H1 (cell line): ENCODE measurements around the gene GULP1. TPM values are rescaled to one million over a fixed set of nuclear protein-coding genes. Genes with fewer than 3 reads are reported as not detected.

Experiments used
- CTCF ChIA-PET: fragments of 300-600 bp; sonication (Branson Sonifier 250); formaldehyde crosslinking; loops from one replicate; lab custom pipeline; 2021; ENCODE audit not compliant: partially characterized antibody; lab: Charles Lee
- POLR2A ChIA-PET: fragments of 300-600 bp; sonication (Branson Sonifier 250); formaldehyde crosslinking; loops from one replicate; lab custom pipeline; 2021; ENCODE audit warnings: inconsistent platforms; ENCODE audit not compliant: partially characterized antibody; lab: Charles Lee
- DNase-seq, 2 experiments: peaks; one replicate each; pipeline versions ENCODE4 v3.0.0 to v3.0.0-alpha.2; 2010 to 2022; ENCODE audit warnings: low spot score in 2 of 2, low read depth in 1 of 2, mixed read lengths in 1 of 2
- FAIRE-seq: peaks from 2 replicates; lab custom pipeline; 2011; peaks lifted over from hg19 to GRCh38; lab: Jason Lieb, UNC
- H2AFZ ChIP-seq: 2 replicates; pipeline ENCODE4 v1.8.1; 2012; ENCODE audit warnings: low read length, inconsistent platforms
- H2AK5ac ChIP-seq: 2 replicates; pipeline ENCODE4 v1.6.1; 2013; ENCODE audit warnings: low read depth, low read length
- H2BK120ac ChIP-seq: replicated peaks from 2 replicates; pipeline ENCODE3; 2013; ENCODE audit warnings: low read depth, low read length, inconsistent platforms
- H2BK12ac ChIP-seq: 2 replicates; pipeline ENCODE4 v1.6.1; 2013; ENCODE audit warnings: low read depth, low read length
- H2BK15ac ChIP-seq: 2 replicates; pipeline ENCODE4 v1.6.1; 2013; ENCODE audit warnings: low read length
- H2BK20ac ChIP-seq: 2 replicates; pipeline ENCODE4 v1.6.1; 2013; ENCODE audit warnings: low read length
- H2BK5ac ChIP-seq: 2 replicates; pipeline ENCODE4 v1.6.1; 2013; ENCODE audit warnings: low read depth, low read length
- H3K14ac ChIP-seq: 2 replicates; pipeline ENCODE4 v1.6.1; 2013; ENCODE audit warnings: inconsistent platforms; ENCODE audit not compliant: insufficient read length
- H3K18ac ChIP-seq: 2 replicates; pipeline ENCODE4 v1.6.1; 2013; ENCODE audit warnings: low read length; ENCODE audit errors: extremely low read depth
- H3K23ac ChIP-seq: 2 replicates; pipeline ENCODE4 v1.6.1; 2013; ENCODE audit warnings: inconsistent platforms; ENCODE audit not compliant: insufficient read length
- H3K23me2 ChIP-seq: 2 replicates; pipeline ENCODE4 v1.6.1; 2013; ENCODE audit warnings: low read depth, low read length
- H3K27ac ChIP-seq: 2 replicates; pipeline ENCODE4 v1.6.1; 2011; ENCODE audit warnings: low read depth, low read length, inconsistent platforms
- H3K27me3 ChIP-seq, 4 experiments: replicated peaks in 1 of 4; 1 replicate in 1 of 4; 2 replicates in 3 of 4; pipeline versions ENCODE4 v1.6.1 to v1.8.1; 2011 to 2013; ENCODE audit warnings: low read length in 3 of 4, mild to moderate bottlenecking in 3 of 4, inconsistent platforms in 2 of 4, mixed read lengths in 2 of 4, moderate library complexity in 1 of 4; ENCODE audit not compliant: control insufficient read depth in 3 of 4, insufficient read depth in 3 of 4; ENCODE audit errors: extremely low read depth in 1 of 4
- H3K36me3 ChIP-seq, 4 experiments: 2 replicates each; pipeline versions ENCODE4 v1.6.1 to v1.8.1; 2011 to 2013; ENCODE audit warnings: mild to moderate bottlenecking in 4 of 4, low read length in 3 of 4, moderate library complexity in 2 of 4, control low read depth in 1 of 4, inconsistent platforms in 1 of 4; ENCODE audit not compliant: insufficient read depth in 4 of 4, control insufficient read depth in 2 of 4
- H3K4ac ChIP-seq: replicated peaks from 2 replicates; pipeline ENCODE3; 2013; ENCODE audit warnings: low read length, low read depth, mixed read lengths, inconsistent platforms; ENCODE audit not compliant: insufficient read length
- H3K4me1 ChIP-seq, 4 experiments: replicated peaks in 1 of 4; 1 replicate in 1 of 4; 2 replicates in 3 of 4; pipeline versions ENCODE4 v1.6.1 to v1.8.1; 2011 to 2013; ENCODE audit warnings: low read length in 3 of 4, inconsistent platforms in 2 of 4, mixed read lengths in 1 of 4; ENCODE audit not compliant: insufficient read depth in 4 of 4, control insufficient read depth in 3 of 4
- H3K4me2 ChIP-seq, 2 experiments: 2 replicates each; pipeline versions ENCODE4 v1.6.1 to v1.8.1; 2011 to 2013; ENCODE audit warnings: low read depth in 2 of 2, low read length in 2 of 2, control low read depth in 1 of 2, inconsistent platforms in 1 of 2, mild to moderate bottlenecking in 1 of 2; ENCODE audit not compliant: insufficient read depth in 1 of 2
- H3K4me3 ChIP-seq, 4 experiments: fragments of 200-600, 300-600 bp in 1 of 4; sonication (generic), shearing (Covaris generic), sonication (Bioruptor Twin) in 1 of 4; 2 replicates each; pipeline versions ENCODE4 v1.5.1 to v1.8.1; 2011 to 2016; ENCODE audit warnings: low read length in 4 of 4, low read depth in 3 of 4, control low read depth in 2 of 4, inconsistent platforms in 2 of 4, mild to moderate bottlenecking in 2 of 4, mixed read lengths in 1 of 4, moderate library complexity in 1 of 4; ENCODE audit not compliant: insufficient read depth in 2 of 4; ENCODE audit errors: extremely low read depth in 1 of 4
- H3K56ac ChIP-seq: replicated peaks from 2 replicates; pipeline ENCODE3; 2013; ENCODE audit warnings: low read depth, mild to moderate bottlenecking, mixed read lengths, low read length, inconsistent platforms; ENCODE audit not compliant: insufficient read length
- H3K79me1 ChIP-seq: 2 replicates; pipeline ENCODE4 v1.6.1; 2013; ENCODE audit warnings: low read depth, low read length, control low read depth
- H3K79me2 ChIP-seq, 2 experiments: 2 replicates each; pipeline versions ENCODE4 v1.6.1 to v1.8.1; 2012 to 2013; ENCODE audit warnings: low read length in 2 of 2, mild to moderate bottlenecking in 2 of 2, inconsistent platforms in 1 of 2; ENCODE audit not compliant: insufficient read depth in 2 of 2, control insufficient read depth in 1 of 2
- H3K9ac ChIP-seq, 4 experiments: replicated peaks in 1 of 4; 1 replicate in 1 of 4; 2 replicates in 3 of 4; pipeline versions ENCODE4 v1.6.1 to v1.8.1; 2011 to 2013; ENCODE audit warnings: low read depth in 3 of 4, low read length in 3 of 4, control low read depth in 2 of 4, mild to moderate bottlenecking in 2 of 4, moderate library complexity in 2 of 4, inconsistent platforms in 1 of 4; ENCODE audit errors: extremely low read depth in 1 of 4
- H3K9me3 ChIP-seq, 2 experiments: 2 replicates each; pipeline versions ENCODE4 v1.6.1 to v1.8.1; 2012 to 2013; ENCODE audit warnings: mild to moderate bottlenecking in 2 of 2, moderate library complexity in 2 of 2, control low read depth in 1 of 2, inconsistent platforms in 1 of 2, low read depth in 1 of 2, low read length in 1 of 2, mixed read lengths in 1 of 2; ENCODE audit not compliant: insufficient read depth in 2 of 2
- H4K20me1 ChIP-seq, 2 experiments: replicated peaks in 1 of 2; 2 replicates each; pipeline versions ENCODE3 to v1.8.1; 2011 to 2013; ENCODE audit warnings: inconsistent platforms in 2 of 2, low read length in 2 of 2, mild to moderate bottlenecking in 1 of 2; ENCODE audit not compliant: insufficient read depth in 2 of 2, control insufficient read depth in 1 of 2
- H4K5ac ChIP-seq: 2 replicates; pipeline ENCODE4 v1.6.1; 2013; ENCODE audit warnings: low read length, low read depth, mixed read lengths, inconsistent platforms; ENCODE audit not compliant: insufficient read length
- H4K8ac ChIP-seq: 2 replicates; pipeline ENCODE4 v1.8.0; 2013; ENCODE audit warnings: mild to moderate bottlenecking, moderate library complexity, low read length, inconsistent platforms; ENCODE audit not compliant: insufficient read depth; ENCODE audit errors: extremely low read depth
- H4K91ac ChIP-seq: replicated peaks from 2 replicates; pipeline ENCODE3; 2013; ENCODE audit warnings: low read length, mixed read lengths, inconsistent platforms; ENCODE audit not compliant: insufficient read length
- BCL11A ChIP-seq, 2 experiments: IDR thresholded peaks; one replicate each; pipeline ENCODE4 v1.6.1; 2011; ENCODE audit warnings: low read depth in 2 of 2, low read length in 2 of 2, mild to moderate bottlenecking in 2 of 2
- CBX5 ChIP-seq: fragments of 300-800, 300-1000 bp; sonication (generic); IDR thresholded peaks from 2 replicates; pipeline ENCODE4 v1.7.1; 2016; ENCODE audit warnings: antibody characterized with exemption, low read length, low read depth
- CBX8 ChIP-seq: fragments of 300-800, 300-1000 bp; sonication (generic); IDR thresholded peaks from 2 replicates; pipeline ENCODE4 v1.7.1; 2016; ENCODE audit warnings: low read depth, low read length, borderline replicate concordance
- CHD1 ChIP-seq: IDR thresholded peaks from 2 replicates; pipeline ENCODE4 v1.6.1; 2012; ENCODE audit warnings: low read depth, low read length, improper control_type of control experiment
- CHD2 ChIP-seq: IDR thresholded peaks from 2 replicates; pipeline ENCODE4 v1.6.1; 2012; ENCODE audit warnings: low read length, improper control_type of control experiment
- JUND ChIP-seq: IDR thresholded peaks from 2 replicates; pipeline ENCODE4 v1.6.1; 2011; ENCODE audit warnings: mild to moderate bottlenecking, improper control_type of control experiment, low read length
- KDM5A ChIP-seq: fragments of 200-600 bp; IDR thresholded peaks from 2 replicates; pipeline ENCODE4 v1.7.1; 2012; ENCODE audit warnings: mild to moderate bottlenecking, low read length, inconsistent platforms, mixed read lengths
- SIX5 ChIP-seq: IDR thresholded peaks from 2 replicates; pipeline ENCODE4 v1.6.1; 2011; ENCODE audit warnings: mild to moderate bottlenecking, low read depth, low read length
- TCF12 ChIP-seq: IDR thresholded peaks from 2 replicates; pipeline ENCODE4 v1.6.1; 2011; ENCODE audit warnings: low read depth, mild to moderate bottlenecking, low read length
- WGBS, 2 experiments: shearing (Covaris generic) in 1 of 2; methylation state at CpG; one replicate each; pipeline versions ENCODE4 v1.1.6 to v1.1.7; 2013 to 2015; ENCODE audit warnings: low lambda C conversion rate in 2 of 2, mixed read lengths in 2 of 2, inconsistent platforms in 1 of 2, low coverage in 1 of 2, missing lambda C conversion rate in 1 of 2; ENCODE audit not compliant: insufficient replicate concordance in 2 of 2, insufficient coverage in 1 of 2, insufficient read length in 1 of 2; ENCODE audit errors: extremely low coverage in 1 of 2, missing lambda C conversion rate in 1 of 2; 5-methylcytosine and 5-hydroxymethylcytosine counted together
- polyA plus RNA-seq, 7 experiments: library from polyadenylated mRNA; depleted of rRNA in 3 of 7; stranded (reverse) in 5 of 7; unstranded in 2 of 7; fragments of >200 nt in 5 of 7; fragments of 200-250 nt in 2 of 7; gene quantifications; 1 replicate in 5 of 7; 2 replicates in 1 of 7; 4 replicates in 1 of 7; pipeline versions ENCODE4 v1.2.1 to v1.2.3, GENCODE V29; 2011 to 2013; ENCODE audit warnings: missing spikeins in 2 of 7, mixed read lengths in 2 of 7
- total RNA-seq: library from RNA; stranded (reverse); fragmentation: NEBNext Ultra II Directional; extraction: Animal tissue kit (Norgen Biotek cat#: 25700); gene quantifications from 2 replicates; pipeline ENCODE4 v1.2.1, GENCODE V29; 2021
- TF ChIP-seq, protein P1 (sequence below): IDR thresholded peaks from 2 replicates; pipeline ENCODE4 v1.6.1; 2011; ENCODE audit warnings: low read length, improper control_type of control experiment
- TF ChIP-seq, protein P2 (sequence below): IDR thresholded peaks from 2 replicates; pipeline ENCODE4 v1.6.1; 2012; ENCODE audit warnings: low read length, inconsistent platforms
- TF ChIP-seq, protein P3 (sequence below): IDR thresholded peaks from 2 replicates; pipeline ENCODE4 v1.6.1; 2011; ENCODE audit warnings: low read depth, mild to moderate bottlenecking, low read length; ENCODE audit not compliant: insufficient read depth

GULP1 gene
- total and polyA plus RNA-seq, 2 of the 8 experiments (the other 6 are each of a cell fraction or from before 2014, with no cell fraction given) = 69.7 to 139 TPM

DNA sequence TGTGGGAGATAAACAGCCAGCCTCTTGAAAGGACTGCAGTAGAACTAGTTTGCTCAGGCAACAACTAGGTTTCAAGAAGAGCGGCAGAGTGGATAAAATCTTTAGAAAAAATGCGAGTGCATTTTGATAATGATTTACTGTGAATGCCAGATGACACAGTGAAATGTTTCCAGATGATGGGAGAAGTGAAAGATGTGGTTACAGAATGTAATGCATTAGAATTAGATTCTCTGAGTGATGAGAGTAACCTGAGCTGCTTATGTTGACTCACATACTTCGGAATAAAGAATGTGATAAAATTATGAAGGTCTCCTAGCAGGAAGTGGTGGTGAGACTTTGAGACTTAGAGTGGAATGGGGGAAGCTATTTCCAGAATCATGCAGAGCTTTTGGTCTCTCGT, 184.3 kb downstream of the GULP1 start:
- Histone ChIP-seq H3K27me3 (no peaks in the 10 kb centered on the region), H3K23ac (no peak overlapping the region), H2BK120ac (no peak overlapping the region), H4K91ac (no peak overlapping the region), H3K4me2 (no peak overlapping the region), H3K4ac (no peak overlapping the region), H4K20me1 (peaks cover 0 to 7% of the 10 kb centered on the region in 2 experiments), H3K27ac (no peak overlapping the region), H4K5ac (no peak overlapping the region), H4K8ac (no peak overlapping the region), H3K23me2 (no peaks in the 10 kb centered on the region), H2BK5ac (no peak overlapping the region), H2BK20ac (no peak overlapping the region), H3K18ac (no peak overlapping the region), H3K9ac (no peak overlapping the region), H2AK5ac (no peak overlapping the region), H2AFZ (no peak overlapping the region), H2BK12ac (no peak overlapping the region), H3K56ac (no peak overlapping the region), H2BK15ac (no peak overlapping the region), H3K14ac (no peak overlapping the region), H3K4me3 (no peak overlapping the region), H3K9me3 (no peaks in the 10 kb centered on the region), H3K36me3 (no peaks in the 10 kb centered on the region), H3K4me1 (peaks cover 0 to 10% (median 3%) of the 10 kb centered on the region in 4 experiments; a peak in 3 of 7 replicates), H3K79me1 (peaks cover 6% of the 10 kb centered on the region; the same call in 1 of the 2 replicates), H3K79me2 (peaks cover 0 to 78% of the 10 kb centered on the region in 2 experiments; a peak in 3 of 4 replicates)
- no peak for FAIRE-seq
- ChIA-PET POLR2A (no interaction called here), CTCF (no interaction called here)
- 90% methylated on average over 4 of the region's 4 CpGs; no CpG with 5 or more reads in 1 of the 2 experiments for WGBS, 2 experiments
- DNase-seq = no peak
- TF ChIP-seq, protein P1, sequence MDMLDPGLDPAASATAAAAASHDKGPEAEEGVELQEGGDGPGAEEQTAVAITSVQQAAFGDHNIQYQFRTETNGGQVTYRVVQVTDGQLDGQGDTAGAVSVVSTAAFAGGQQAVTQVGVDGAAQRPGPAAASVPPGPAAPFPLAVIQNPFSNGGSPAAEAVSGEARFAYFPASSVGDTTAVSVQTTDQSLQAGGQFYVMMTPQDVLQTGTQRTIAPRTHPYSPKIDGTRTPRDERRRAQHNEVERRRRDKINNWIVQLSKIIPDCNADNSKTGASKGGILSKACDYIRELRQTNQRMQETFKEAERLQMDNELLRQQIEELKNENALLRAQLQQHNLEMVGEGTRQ = no peak
- TF ChIP-seq BCL11A (IDR thresholded peaks at IDR 0.05; ENCODE audit: low read depth in 2 of 2, low read length in 2 of 2) = no peak
- TF ChIP-seq CBX5 = no peak
- TF ChIP-seq JUND = no peak
- TF ChIP-seq TCF12 = no peak
- TF ChIP-seq, protein P2, sequence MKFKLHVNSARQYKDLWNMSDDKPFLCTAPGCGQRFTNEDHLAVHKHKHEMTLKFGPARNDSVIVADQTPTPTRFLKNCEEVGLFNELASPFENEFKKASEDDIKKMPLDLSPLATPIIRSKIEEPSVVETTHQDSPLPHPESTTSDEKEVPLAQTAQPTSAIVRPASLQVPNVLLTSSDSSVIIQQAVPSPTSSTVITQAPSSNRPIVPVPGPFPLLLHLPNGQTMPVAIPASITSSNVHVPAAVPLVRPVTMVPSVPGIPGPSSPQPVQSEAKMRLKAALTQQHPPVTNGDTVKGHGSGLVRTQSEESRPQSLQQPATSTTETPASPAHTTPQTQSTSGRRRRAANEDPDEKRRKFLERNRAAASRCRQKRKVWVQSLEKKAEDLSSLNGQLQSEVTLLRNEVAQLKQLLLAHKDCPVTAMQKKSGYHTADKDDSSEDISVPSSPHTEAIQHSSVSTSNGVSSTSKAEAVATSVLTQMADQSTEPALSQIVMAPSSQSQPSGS = no peak
- no peak for TF ChIP-seq CHD1
- no peak for TF ChIP-seq CHD2
- no peak for TF ChIP-seq KDM5A
- TF ChIP-seq, protein P3, sequence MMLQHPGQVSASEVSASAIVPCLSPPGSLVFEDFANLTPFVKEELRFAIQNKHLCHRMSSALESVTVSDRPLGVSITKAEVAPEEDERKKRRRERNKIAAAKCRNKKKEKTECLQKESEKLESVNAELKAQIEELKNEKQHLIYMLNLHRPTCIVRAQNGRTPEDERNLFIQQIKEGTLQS = no peak
- no peak for TF ChIP-seq SIX5
- no peak for TF ChIP-seq CBX8
